Vagina (tissue), 2 donors: Measurements from ENCODE around the gene ABHD12B. TPM values are rescaled to one million over a fixed set of nuclear protein-coding genes. Genes with fewer than 3 reads are reported as not detected.
"Not testable (repeated sequence)": the region's sequence is repeated elsewhere in the genome, so short reads cannot be mapped to it uniquely, and the experiment has no call there.

Source experiments
- DNase-seq, 2 donors: peaks; one replicate each; pipeline ENCODE4 v3.0.0-alpha.2; 2017; ENCODE audit errors: extremely low spot score in 2 of 2
- H3K27ac ChIP-seq: fragments of 200-600 bp; sonication (generic); one replicate; pipeline ENCODE4 v1.5.1; 2019
- H3K27me3 ChIP-seq: fragments of 200-600 bp; sonication (generic); one replicate; pipeline ENCODE4 v1.5.1; 2019
- H3K36me3 ChIP-seq, 2 donors: fragments of 200-600 bp; sonication (generic); one replicate each; pipeline ENCODE4 v1.5.1; 2017 to 2019
- H3K4me1 ChIP-seq: fragments of 200-600 bp; sonication (generic); one replicate; pipeline ENCODE4 v1.5.1; 2019
- H3K4me3 ChIP-seq, 2 donors: fragments of 200-600 bp; sonication (generic); 1 replicate in 1 of 2; 2 replicates in 1 of 2; pipeline ENCODE4 v1.5.1; 2016 to 2019
- H3K9me3 ChIP-seq: fragments of 200-600 bp; sonication (generic); one replicate; pipeline ENCODE4 v1.5.1; 2019
- POLR2A ChIP-seq, 2 donors: fragments of 450-650 bp; IDR thresholded peaks; one replicate each; pipeline ENCODE4 v1.6.1; 2017; ENCODE audit warnings: antibody characterized with exemption in 2 of 2, mild to moderate bottlenecking in 2 of 2, moderate library complexity in 2 of 2
- POLR2AphosphoS5 ChIP-seq, 2 donors: sonication (generic); formaldehyde crosslinking; IDR thresholded peaks; one replicate each; pipeline ENCODE4 v1.9.0; 2017; ENCODE audit warnings: antibody characterized with exemption in 2 of 2, mild to moderate bottlenecking in 2 of 2, low read depth in 1 of 2; ENCODE audit not compliant: insufficient read depth in 1 of 2
- intact Hi-C: fragments of 100-400 bp; cut with DNase I; formaldehyde crosslinking; loops from one replicate; pipeline ENCODE4 v1.15.1; 2023
- total RNA-seq: library from RNA; depleted of rRNA; stranded (reverse); fragments of >200 nt; gene quantifications from one replicate; pipeline ENCODE4 v1.2.3, GENCODE V29; 2016
- TF ChIP-seq, protein P1 (sequence below), 3 experiments: fragments of 450-650 bp in 2 of 3; fragments of 200-600 bp in 1 of 3; sonication (generic) in 1 of 3; IDR thresholded peaks; one replicate each; pipeline ENCODE4 v1.5.1; 2017 to 2019; ENCODE audit warnings: antibody characterized with exemption in 3 of 3, mild to moderate bottlenecking in 2 of 3, moderate library complexity in 2 of 3

ABHD12B gene
- total RNA-seq, 1 donor from 2014 or later, result not detected

DNA sequence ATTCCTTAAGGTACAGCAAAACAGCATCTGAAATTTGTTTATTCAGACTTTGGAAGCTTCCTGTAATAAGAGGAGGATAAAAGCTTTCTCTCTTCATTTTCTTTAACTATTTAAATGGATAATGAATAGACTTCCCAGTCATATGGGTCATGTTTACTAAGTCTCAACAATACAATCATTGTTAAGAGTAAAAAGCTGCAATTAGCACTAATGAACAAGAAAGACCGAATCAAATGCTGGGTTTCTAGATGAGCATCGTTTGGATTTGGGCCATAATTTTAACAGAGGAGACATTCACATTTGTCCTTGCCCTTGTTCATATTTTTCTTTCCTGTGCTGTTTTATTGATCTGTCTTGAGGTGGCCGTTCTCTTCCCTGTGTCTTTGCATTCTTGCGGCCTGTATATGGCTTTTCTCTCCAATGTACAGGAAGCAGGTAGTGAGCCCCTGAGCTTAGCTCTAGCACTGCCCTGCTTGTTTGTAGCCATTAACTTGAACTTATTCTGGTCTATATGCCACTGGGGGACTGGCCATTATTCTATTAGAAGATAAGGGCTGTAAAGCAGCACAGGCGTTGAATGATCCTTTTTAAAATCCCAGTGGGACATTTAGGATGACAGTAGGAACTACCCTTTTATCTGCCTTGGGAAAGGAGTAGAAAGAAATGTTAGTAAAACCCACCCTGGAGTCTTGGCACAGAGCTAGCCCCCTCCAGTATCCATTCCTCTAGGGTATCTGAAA is 34.6 kb downstream of the ABHD12B start:
- H3K27me3 ChIP-seq, result no peaks in the 10 kb centered on the region
- TF ChIP-seq POLR2AphosphoS5 (IDR thresholded peaks at IDR 0.05; ENCODE audit: insufficient read depth in 1 of 2, low read depth in 1 of 2) (no peak), POLR2A (IDR thresholded peaks at IDR 0.05) (no peak)
- TF ChIP-seq, protein P1, sequence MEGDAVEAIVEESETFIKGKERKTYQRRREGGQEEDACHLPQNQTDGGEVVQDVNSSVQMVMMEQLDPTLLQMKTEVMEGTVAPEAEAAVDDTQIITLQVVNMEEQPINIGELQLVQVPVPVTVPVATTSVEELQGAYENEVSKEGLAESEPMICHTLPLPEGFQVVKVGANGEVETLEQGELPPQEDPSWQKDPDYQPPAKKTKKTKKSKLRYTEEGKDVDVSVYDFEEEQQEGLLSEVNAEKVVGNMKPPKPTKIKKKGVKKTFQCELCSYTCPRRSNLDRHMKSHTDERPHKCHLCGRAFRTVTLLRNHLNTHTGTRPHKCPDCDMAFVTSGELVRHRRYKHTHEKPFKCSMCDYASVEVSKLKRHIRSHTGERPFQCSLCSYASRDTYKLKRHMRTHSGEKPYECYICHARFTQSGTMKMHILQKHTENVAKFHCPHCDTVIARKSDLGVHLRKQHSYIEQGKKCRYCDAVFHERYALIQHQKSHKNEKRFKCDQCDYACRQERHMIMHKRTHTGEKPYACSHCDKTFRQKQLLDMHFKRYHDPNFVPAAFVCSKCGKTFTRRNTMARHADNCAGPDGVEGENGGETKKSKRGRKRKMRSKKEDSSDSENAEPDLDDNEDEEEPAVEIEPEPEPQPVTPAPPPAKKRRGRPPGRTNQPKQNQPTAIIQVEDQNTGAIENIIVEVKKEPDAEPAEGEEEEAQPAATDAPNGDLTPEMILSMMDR (IDR thresholded peaks at IDR 0.05), result no peak
- peaks cover 0 to 63% of the 10 kb centered on the region in 2 donors for H3K36me3 ChIP-seq
- no peaks in the 10 kb centered on the region for H3K4me1 ChIP-seq
- intact Hi-C loops, result no loop called here
- H3K9me3 ChIP-seq, result no peaks in the 10 kb centered on the region
- no peak for DNase-seq
- no peak overlapping the region for H3K27ac ChIP-seq
- no peak overlapping the region for H3K4me3 ChIP-seq

DNA sequence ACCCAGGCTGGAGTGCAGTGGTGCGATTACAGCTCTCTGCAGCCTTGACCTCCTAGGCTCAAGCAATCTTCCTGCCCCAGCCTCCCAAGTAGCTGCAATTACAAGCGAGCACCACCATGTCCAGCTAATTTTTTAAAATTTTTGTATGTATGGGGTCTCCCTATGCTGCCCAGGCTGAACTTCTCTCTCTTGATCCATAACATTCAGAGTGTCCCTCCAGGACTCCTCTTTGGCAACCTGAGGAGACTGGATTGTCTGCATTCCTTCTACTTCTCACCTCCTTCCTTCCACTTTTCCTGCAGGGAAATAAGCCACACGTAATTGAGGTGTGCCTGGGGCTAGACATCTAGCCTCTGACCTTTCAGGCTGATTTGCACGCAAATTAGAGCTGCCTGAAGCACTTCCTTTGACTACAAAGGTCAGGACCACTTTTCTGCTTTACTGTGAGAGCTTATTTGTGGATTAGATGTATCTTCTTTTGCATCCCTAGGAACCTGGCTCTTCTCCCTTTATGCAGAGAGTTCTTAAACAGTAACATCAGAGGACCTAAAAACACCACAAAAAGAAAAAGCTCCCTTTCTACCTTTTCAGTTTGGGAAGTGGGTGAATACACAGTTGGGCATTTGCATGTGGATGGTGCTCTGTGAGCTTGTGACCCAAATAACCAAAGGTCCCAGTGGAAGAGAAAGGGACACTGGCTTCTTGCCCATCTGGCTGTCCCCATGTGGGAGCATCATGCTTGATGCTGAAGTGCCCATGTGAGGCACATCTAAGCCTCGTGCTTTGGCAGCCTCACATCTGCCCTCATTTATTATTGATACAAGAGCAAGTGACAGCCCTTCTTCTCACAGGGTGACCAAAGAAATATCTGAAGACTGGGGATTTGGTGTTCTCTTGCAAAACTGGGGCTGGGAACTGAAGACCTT is 38.9 kb downstream of the ABHD12B start:
- Histone ChIP-seq H3K4me3 (no peak overlapping the region), H3K27me3 (no peaks in the 10 kb centered on the region), H3K27ac (no peak overlapping the region), H3K36me3 (peaks cover 0 to 86% of the 10 kb centered on the region in 2 donors), H3K9me3 (no peaks in the 10 kb centered on the region), H3K4me1 (no peaks in the 10 kb centered on the region)
- no peak for DNase-seq
- TF ChIP-seq POLR2AphosphoS5 (IDR thresholded peaks at IDR 0.05; ENCODE audit: insufficient read depth in 1 of 2, low read depth in 1 of 2), result no peak
- intact Hi-C loops, result no loop called here

DNA sequence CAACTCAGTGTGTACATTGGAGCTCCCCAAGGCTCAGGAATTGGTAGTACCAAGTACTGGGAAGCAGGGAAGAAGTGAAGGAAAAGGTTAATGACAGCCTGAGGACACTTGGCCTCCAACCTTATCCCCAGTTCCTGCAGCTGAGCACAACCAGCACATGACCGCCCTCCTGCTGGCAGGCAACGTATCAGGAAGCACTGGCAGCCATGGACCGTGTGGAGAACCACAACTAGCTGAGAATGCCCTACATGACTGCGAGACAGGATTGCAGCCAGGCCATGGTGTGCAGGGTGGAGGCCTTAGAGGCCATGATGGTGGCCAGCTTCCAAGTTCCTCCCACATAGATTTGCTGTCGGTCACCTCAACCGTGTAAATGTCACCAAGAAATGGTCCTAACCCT is 45.6 kb downstream of the ABHD12B start:
- intact Hi-C loops, result no loop called here

DNA sequence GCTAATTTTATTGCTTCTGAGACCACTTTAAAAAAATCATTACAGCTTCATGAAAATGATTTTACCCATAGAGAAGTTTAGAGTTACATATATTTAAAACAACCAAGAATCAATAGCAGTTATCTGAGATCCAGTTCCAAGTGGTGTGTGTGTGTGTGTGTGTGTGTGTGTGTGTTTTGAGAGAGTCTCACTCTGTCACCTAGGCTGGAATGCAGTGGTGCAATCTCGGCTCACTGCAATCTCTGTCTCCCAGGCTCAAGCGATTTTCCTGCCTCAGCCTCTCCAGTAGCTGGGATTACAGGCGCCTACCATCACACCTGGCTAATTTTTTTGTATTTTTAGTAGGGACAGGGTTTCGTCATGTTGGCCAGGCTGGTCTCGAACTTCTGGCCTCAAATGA is 47.7 kb downstream of the ABHD12B start:
- DNase-seq, intact Hi-C loops, H3K9me3 ChIP-seq, H3K4me1 ChIP-seq, H3K27ac ChIP-seq, H3K4me3 ChIP-seq, H3K27me3 ChIP-seq: not testable (repeated sequence)
- H3K36me3 ChIP-seq, result peaks cover 0 to 37% of the 10 kb centered on the region in 2 donors

More for the DNA sequence above, 45.6 kb downstream of the ABHD12B start:
- Histone ChIP-seq H3K27ac (no peak overlapping the region), H3K4me3 (no peak overlapping the region), H3K9me3 (no peaks in the 10 kb centered on the region), H3K4me1 (no peaks in the 10 kb centered on the region), H3K27me3 (no peaks in the 10 kb centered on the region), H3K36me3 (peaks cover 0 to 43% of the 10 kb centered on the region in 2 donors)
- TF ChIP-seq POLR2AphosphoS5 (IDR thresholded peaks at IDR 0.05; ENCODE audit: insufficient read depth in 1 of 2, low read depth in 1 of 2) (no peak), POLR2A (IDR thresholded peaks at IDR 0.05) (no peak)
- TF ChIP-seq, protein P1 (IDR thresholded peaks at IDR 0.05), result no peak
- DNase-seq, result no peak

DNA sequence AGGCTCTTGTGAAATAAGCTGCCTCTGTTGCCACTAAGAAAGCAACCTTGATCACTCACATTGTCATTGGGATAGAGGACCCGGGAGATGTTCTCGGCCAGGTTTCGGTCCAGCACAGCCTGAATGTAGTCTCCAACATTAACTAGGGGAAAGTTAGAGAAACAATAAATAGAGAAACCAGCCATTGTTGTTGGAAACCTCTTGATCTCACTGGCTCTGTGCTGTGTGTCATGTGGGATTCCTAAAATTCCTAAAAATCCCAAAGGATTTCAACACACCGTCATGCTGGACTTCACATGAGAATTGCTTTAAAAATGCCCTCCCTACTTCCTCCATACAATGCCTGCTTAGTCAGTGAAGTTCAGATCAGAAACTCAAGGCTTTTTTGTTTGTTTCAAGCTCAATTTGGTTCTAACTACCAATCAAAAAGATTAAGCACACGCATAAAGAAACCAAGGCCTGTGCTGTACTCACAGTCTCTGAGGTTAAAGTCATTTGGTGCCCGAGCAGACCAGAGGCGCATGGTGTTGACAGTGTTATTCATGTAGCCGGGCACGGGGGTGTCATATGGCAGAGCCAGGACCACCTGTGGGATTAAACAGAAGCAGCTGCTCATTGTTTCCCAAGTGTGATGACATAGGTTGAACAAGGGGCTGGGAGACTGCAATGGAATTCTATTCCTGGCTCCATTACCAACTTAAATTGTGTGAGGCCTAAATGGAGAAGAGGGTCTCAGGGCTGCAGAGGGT is 48.8 kb downstream of the ABHD12B start:
- TF ChIP-seq POLR2AphosphoS5 (IDR thresholded peaks at IDR 0.05; ENCODE audit: insufficient read depth in 1 of 2, low read depth in 1 of 2), result no peak
- TF ChIP-seq, protein P1 (IDR thresholded peaks at IDR 0.05), result no peak
- TF ChIP-seq POLR2A (IDR thresholded peaks at IDR 0.05), result no peak
- peaks cover 0 to 40% of the 10 kb centered on the region in 2 donors for H3K36me3 ChIP-seq
- intact Hi-C loops, result no loop called here
- no peaks in the 10 kb centered on the region for H3K9me3 ChIP-seq
- H3K27me3 ChIP-seq, result no peaks in the 10 kb centered on the region
- no peak overlapping the region for H3K27ac ChIP-seq
- no peak overlapping the region for H3K4me3 ChIP-seq
- H3K4me1 ChIP-seq, result no peaks in the 10 kb centered on the region
- DNase-seq, result no peak
